Thymus (tissue), 11 donors: ENCODE measurements around the gene BBX. TPM values are rescaled to one million over a fixed set of nuclear protein-coding genes. Genes with fewer than 3 reads are reported as not detected.

ENCODE experiments used
- DNase-seq, 9 donors: peaks; one replicate each; pipeline ENCODE4 v3.0.0-alpha.2; 2013; ENCODE audit warnings: low spot score in 9 of 9, low read depth in 6 of 9, missing footprints in 1 of 9
- H3K27ac ChIP-seq, 2 donors: one replicate each; pipeline ENCODE4 v1.5.1; 2013; ENCODE audit warnings: control low read depth in 1 of 2, low read depth in 1 of 2, low read length in 1 of 2, mild to moderate bottlenecking in 1 of 2, moderate library complexity in 1 of 2
- H3K27me3 ChIP-seq, 2 donors: one replicate each; pipeline ENCODE4 v1.5.1; 2013; ENCODE audit warnings: low read length in 1 of 2; ENCODE audit not compliant: control insufficient read depth in 2 of 2, insufficient read depth in 1 of 2
- H3K36me3 ChIP-seq, 2 donors: one replicate each; pipeline ENCODE4 v1.5.1; 2013; ENCODE audit warnings: low read length in 1 of 2, mild to moderate bottlenecking in 1 of 2, moderate library complexity in 1 of 2; ENCODE audit not compliant: control insufficient read depth in 2 of 2, insufficient read depth in 2 of 2
- H3K4me1 ChIP-seq, 2 donors: one replicate each; pipeline ENCODE4 v1.5.1; 2013; ENCODE audit warnings: low read length in 2 of 2; ENCODE audit not compliant: control insufficient read depth in 2 of 2, insufficient read depth in 2 of 2
- H3K4me3 ChIP-seq, 2 donors: one replicate each; pipeline ENCODE4 v1.5.1; 2013; ENCODE audit warnings: low read length in 2 of 2, control low read depth in 1 of 2, mild to moderate bottlenecking in 1 of 2
- H3K9me3 ChIP-seq, 2 donors: one replicate each; pipeline ENCODE4 v1.5.1; 2013; ENCODE audit warnings: low read length in 1 of 2, mild to moderate bottlenecking in 1 of 2; ENCODE audit not compliant: control insufficient read depth in 2 of 2, insufficient read depth in 1 of 2
- WGBS: extraction: QIAGEN DNeasy Blood & Tissue Kit; methylation state at CpG from one replicate; pipeline ENCODE4 v1.1.7; 2013; 5-methylcytosine and 5-hydroxymethylcytosine counted together
- polyA plus RNA-seq: library from polyadenylated mRNA; stranded (reverse); fragments of 200-250 nt; gene quantifications from one replicate; pipeline ENCODE4 v1.2.3, GENCODE V29; 2013
- total RNA-seq: library from RNA; stranded (reverse); fragments of 120-200 nt; gene quantifications from one replicate; pipeline ENCODE4 v1.2.4, GENCODE V29; 2013
- donor health status: healthy.

BBX gene
- total and polyA plus RNA-seq, 2 donors: 8.9 to 31.3 TPM

- no peak for DNase-seq
- WGBS: 97% methylated on average over 2 of the region's 2 CpGs
- Histone ChIP-seq H3K9me3 (no peaks in the 10 kb centered on the region), H3K27me3 (no peaks in the 10 kb centered on the region), H3K36me3 (no peaks in the 10 kb centered on the region), H3K4me1 (no peaks in the 10 kb centered on the region), H3K27ac (no peak overlapping the region), H3K4me3 (no peak overlapping the region)
These were observed 336.1 kb downstream of the BBX start for GRCh38 chr3:107858876-107859275.

Other genes with a start within 250 kb of the BBX start
- gene CCDC54, start 145.5 kb upstream of the BBX start, total RNA-seq: not detected
- not detected for gene CCDC54, start 145.5 kb upstream of the BBX start, polyA plus RNA-seq